ENCODE results near the gene TSFM.

The TSFM gene

DNA sequence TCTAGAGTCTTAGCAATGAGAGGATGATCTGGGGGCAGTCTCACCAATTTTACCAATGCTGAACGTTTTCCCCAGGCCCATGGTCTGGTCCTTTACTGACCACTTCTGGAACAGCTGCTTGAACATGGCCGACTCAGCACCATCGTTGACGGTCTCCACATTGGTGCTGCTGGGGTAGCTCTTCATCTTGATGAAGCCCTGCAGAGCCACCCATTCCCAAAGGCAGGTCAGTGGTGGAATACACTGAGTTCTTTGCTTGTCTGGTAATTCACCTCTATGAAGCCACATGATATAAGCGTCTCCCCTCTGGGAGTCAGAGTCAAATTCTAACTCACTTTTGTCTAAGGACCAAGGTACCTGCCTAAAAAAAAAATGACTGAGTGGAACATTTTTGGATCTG is 25.8 kb downstream of the TSFM start:
- Histone ChIP-seq H3K27me3 (ENCODE audit: insufficient read depth, poor library complexity, severe bottlenecking) (no peaks in the 10 kb centered on the region), H3K4me3 (replicated peaks; ENCODE audit: insufficient read depth, low read length) (no peak overlapping the region), H3K27ac (replicated peaks) (no peak overlapping the region)
- TF ChIP-seq GABPA (IDR thresholded peaks at IDR 0.05; ENCODE audit: low read depth) (no peak), POLR2AphosphoS5 (IDR thresholded peaks at IDR 0.05; ENCODE audit: low read depth) (no peak)
- TF ChIP-seq, protein P1, sequence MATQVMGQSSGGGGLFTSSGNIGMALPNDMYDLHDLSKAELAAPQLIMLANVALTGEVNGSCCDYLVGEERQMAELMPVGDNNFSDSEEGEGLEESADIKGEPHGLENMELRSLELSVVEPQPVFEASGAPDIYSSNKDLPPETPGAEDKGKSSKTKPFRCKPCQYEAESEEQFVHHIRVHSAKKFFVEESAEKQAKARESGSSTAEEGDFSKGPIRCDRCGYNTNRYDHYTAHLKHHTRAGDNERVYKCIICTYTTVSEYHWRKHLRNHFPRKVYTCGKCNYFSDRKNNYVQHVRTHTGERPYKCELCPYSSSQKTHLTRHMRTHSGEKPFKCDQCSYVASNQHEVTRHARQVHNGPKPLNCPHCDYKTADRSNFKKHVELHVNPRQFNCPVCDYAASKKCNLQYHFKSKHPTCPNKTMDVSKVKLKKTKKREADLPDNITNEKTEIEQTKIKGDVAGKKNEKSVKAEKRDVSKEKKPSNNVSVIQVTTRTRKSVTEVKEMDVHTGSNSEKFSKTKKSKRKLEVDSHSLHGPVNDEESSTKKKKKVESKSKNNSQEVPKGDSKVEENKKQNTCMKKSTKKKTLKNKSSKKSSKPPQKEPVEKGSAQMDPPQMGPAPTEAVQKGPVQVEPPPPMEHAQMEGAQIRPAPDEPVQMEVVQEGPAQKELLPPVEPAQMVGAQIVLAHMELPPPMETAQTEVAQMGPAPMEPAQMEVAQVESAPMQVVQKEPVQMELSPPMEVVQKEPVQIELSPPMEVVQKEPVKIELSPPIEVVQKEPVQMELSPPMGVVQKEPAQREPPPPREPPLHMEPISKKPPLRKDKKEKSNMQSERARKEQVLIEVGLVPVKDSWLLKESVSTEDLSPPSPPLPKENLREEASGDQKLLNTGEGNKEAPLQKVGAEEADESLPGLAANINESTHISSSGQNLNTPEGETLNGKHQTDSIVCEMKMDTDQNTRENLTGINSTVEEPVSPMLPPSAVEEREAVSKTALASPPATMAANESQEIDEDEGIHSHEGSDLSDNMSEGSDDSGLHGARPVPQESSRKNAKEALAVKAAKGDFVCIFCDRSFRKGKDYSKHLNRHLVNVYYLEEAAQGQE (IDR thresholded peaks at IDR 0.05; ENCODE audit: insufficient replicate concordance, low read depth): no peak
- DNase-seq (ENCODE audit: low read depth in 1 of 2, low spot score in 1 of 2): no peak

DNA sequence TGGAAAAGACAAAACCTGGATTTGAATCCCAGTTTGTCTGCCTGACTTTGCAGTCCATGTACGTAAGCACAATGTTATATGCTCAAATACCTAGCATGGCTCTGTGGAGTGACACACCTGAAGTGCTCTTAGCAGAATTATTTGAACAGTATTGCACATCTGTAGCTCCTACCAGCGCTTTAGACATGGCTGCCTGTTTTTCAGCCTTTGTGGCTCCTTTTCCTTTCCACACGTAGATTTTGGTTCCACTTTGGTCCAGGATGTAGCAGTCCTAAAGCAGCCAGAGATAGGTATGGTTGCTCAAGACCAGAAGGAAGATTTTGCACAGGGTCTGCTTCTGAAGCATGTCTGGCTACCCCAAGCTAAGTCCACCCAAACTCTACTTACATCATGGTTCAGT is 26.8 kb downstream of the TSFM start:
- Histone ChIP-seq H3K27ac (replicated peaks) (no peak overlapping the region), H3K4me3 (replicated peaks; ENCODE audit: insufficient read depth, low read length) (no peak overlapping the region), H3K27me3 (ENCODE audit: insufficient read depth, poor library complexity, severe bottlenecking) (no peaks in the 10 kb centered on the region)
- no peak for TF ChIP-seq POLR2AphosphoS5 (IDR thresholded peaks at IDR 0.05; ENCODE audit: low read depth)
- TF ChIP-seq SPI1 (IDR thresholded peaks at IDR 0.05; ENCODE audit: borderline replicate concordance, low read depth): no peak
- no peak for TF ChIP-seq GABPA (IDR thresholded peaks at IDR 0.05; ENCODE audit: low read depth)
- TF ChIP-seq, protein P1 (IDR thresholded peaks at IDR 0.05; ENCODE audit: insufficient replicate concordance, low read depth): no peak
- TF ChIP-seq, protein P2, sequence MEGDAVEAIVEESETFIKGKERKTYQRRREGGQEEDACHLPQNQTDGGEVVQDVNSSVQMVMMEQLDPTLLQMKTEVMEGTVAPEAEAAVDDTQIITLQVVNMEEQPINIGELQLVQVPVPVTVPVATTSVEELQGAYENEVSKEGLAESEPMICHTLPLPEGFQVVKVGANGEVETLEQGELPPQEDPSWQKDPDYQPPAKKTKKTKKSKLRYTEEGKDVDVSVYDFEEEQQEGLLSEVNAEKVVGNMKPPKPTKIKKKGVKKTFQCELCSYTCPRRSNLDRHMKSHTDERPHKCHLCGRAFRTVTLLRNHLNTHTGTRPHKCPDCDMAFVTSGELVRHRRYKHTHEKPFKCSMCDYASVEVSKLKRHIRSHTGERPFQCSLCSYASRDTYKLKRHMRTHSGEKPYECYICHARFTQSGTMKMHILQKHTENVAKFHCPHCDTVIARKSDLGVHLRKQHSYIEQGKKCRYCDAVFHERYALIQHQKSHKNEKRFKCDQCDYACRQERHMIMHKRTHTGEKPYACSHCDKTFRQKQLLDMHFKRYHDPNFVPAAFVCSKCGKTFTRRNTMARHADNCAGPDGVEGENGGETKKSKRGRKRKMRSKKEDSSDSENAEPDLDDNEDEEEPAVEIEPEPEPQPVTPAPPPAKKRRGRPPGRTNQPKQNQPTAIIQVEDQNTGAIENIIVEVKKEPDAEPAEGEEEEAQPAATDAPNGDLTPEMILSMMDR (IDR thresholded peaks at IDR 0.05; ENCODE audit: insufficient read depth, low read length): no peak
- no peak for DNase-seq (ENCODE audit: low read depth in 1 of 2, low spot score in 1 of 2)

DNA sequence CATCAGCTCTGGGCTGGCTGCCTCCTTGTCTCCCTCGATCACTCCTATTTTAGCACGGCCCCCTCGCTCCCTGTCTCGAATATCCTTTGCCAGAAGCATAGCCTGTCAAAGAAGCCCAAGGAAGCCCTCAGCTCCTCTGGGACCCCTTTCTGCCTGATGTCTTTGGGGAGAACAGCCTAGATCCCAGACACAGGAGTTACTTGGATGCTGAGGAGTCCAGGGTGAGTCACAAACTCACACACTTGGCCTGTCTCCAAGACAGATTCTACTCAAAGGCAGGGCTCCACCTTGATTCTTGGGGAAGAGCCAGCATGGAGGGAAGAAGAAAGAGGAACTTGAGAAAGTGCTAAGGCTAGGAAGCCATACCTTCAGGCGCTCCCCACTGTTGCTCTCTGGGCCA is 27.9 kb downstream of the TSFM start:
- Histone ChIP-seq H3K27me3 (ENCODE audit: insufficient read depth, poor library complexity, severe bottlenecking) (no peaks in the 10 kb centered on the region), H3K27ac (replicated peaks) (no peak overlapping the region), H3K4me3 (replicated peaks; ENCODE audit: insufficient read depth, low read length) (no peak overlapping the region)
- TF ChIP-seq, protein P2 (IDR thresholded peaks at IDR 0.05; ENCODE audit: insufficient read depth, low read length): no peak
- TF ChIP-seq, protein P1 (IDR thresholded peaks at IDR 0.05; ENCODE audit: insufficient replicate concordance, low read depth): no peak
- TF ChIP-seq GABPA (IDR thresholded peaks at IDR 0.05; ENCODE audit: low read depth): no peak
- TF ChIP-seq SPI1 (IDR thresholded peaks at IDR 0.05; ENCODE audit: borderline replicate concordance, low read depth): peak; percentile 66; the same call in 1 of the 2 replicates
- DNase-seq (ENCODE audit: low read depth in 1 of 2, low spot score in 1 of 2): peak; percentile 59 to 67
